IMR-90 (cell line): ENCODE data around the gene UQCRQ. TPM values are rescaled to one million over a fixed set of nuclear protein-coding genes. Genes with fewer than 3 reads are reported as not detected.
"Not testable (repeated sequence)": the region's sequence is repeated elsewhere in the genome, so short reads cannot be mapped to it uniquely, and the experiment has no call there.

Experiments used
- ATAC-seq: fragments of 200-7000 bp; cut with Tn5 transposase; 2 replicates; pipeline ENCODE4 v1.9.1; 2020; ENCODE audit warnings: low read depth, mild to moderate bottlenecking, moderate library complexity
- BruUV-seq: library from RNA; stranded (reverse); fragments of 400-500 nt; replicated peaks from 2 replicates; lab custom pipeline; 2021; lab: Mats Ljungman, UMichigan
- CTCF ChIA-PET: fragments of 300-600 bp; formaldehyde crosslinking; extraction: SDS; loops from one replicate; lab custom pipeline; 2021; ENCODE audit warnings: antibody characterized with exemption; lab: Yijun Ruan, JAX
- POLR2A ChIA-PET: fragments of 300-600 bp; sonication (Branson Sonifier 250); formaldehyde crosslinking; loops from one replicate; lab custom pipeline; 2022; ENCODE audit warnings: antibody characterized with exemption; ENCODE audit not compliant: unreplicated experiment; lab: Charles Lee
- DNase-seq: peaks from one replicate; pipeline ENCODE4 v3.0.0; 2013
- H2AFZ ChIP-seq: replicated peaks from 2 replicates; pipeline ENCODE3; 2013; ENCODE audit warnings: low read length, mild to moderate bottlenecking; ENCODE audit not compliant: poor library complexity
- H2AK5ac ChIP-seq: 2 replicates; pipeline ENCODE4 v1.6.1; 2013; ENCODE audit warnings: low read depth, low read length, inconsistent platforms
- H2AK9ac ChIP-seq: replicated peaks from 2 replicates; pipeline ENCODE3; 2013; ENCODE audit warnings: mild to moderate bottlenecking, low read depth, low read length, moderate library complexity; ENCODE audit not compliant: poor library complexity
- H2BK120ac ChIP-seq: 2 replicates; pipeline ENCODE4 v1.6.1; 2013; ENCODE audit warnings: low read depth, low read length, inconsistent platforms
- H2BK15ac ChIP-seq: 3 replicates; pipeline ENCODE4 v1.6.1; 2013; ENCODE audit warnings: low read depth, low read length, inconsistent platforms
- H2BK20ac ChIP-seq: 2 replicates; pipeline ENCODE4 v1.6.1; 2013; ENCODE audit warnings: low read depth, mild to moderate bottlenecking, inconsistent platforms, low read length, moderate library complexity
- H2BK5ac ChIP-seq: 2 replicates; pipeline ENCODE4 v1.6.1; 2013; ENCODE audit warnings: mild to moderate bottlenecking, low read depth, low read length, inconsistent platforms; ENCODE audit not compliant: poor library complexity, severe bottlenecking
- H3K14ac ChIP-seq: replicated peaks from 2 replicates; pipeline ENCODE4 v1.6.1; 2013; ENCODE audit warnings: low read depth, low read length, inconsistent platforms
- H3K18ac ChIP-seq: 2 replicates; pipeline ENCODE4 v1.6.1; 2013; ENCODE audit warnings: low read depth, low read length, control low read depth
- H3K23ac ChIP-seq: 2 replicates; pipeline ENCODE4 v1.6.1; 2013; ENCODE audit warnings: low read depth, low read length, inconsistent platforms
- H3K27ac ChIP-seq: 2 replicates; pipeline ENCODE4 v1.5.1; 2013; ENCODE audit warnings: mild to moderate bottlenecking, control low read depth, low read length; ENCODE audit not compliant: insufficient read depth
- H3K27me3 ChIP-seq: 2 replicates; pipeline ENCODE4 v1.6.1; 2013; ENCODE audit warnings: low read length; ENCODE audit not compliant: control insufficient read depth, insufficient read depth
- H3K36me3 ChIP-seq: 2 replicates; pipeline ENCODE4 v1.6.1; 2013; ENCODE audit warnings: low read length, mixed read lengths; ENCODE audit not compliant: control insufficient read depth, insufficient read depth
- H3K4ac ChIP-seq: 2 replicates; pipeline ENCODE4 v1.6.1; 2013; ENCODE audit warnings: low read depth, low read length, inconsistent platforms
- H3K4me1 ChIP-seq: 2 replicates; pipeline ENCODE4 v1.6.1; 2013; ENCODE audit warnings: low read length, mixed read lengths; ENCODE audit not compliant: control insufficient read depth, insufficient read depth
- H3K4me2 ChIP-seq: 2 replicates; pipeline ENCODE4 v1.6.1; 2013; ENCODE audit warnings: low read depth, mild to moderate bottlenecking, control low read depth, low read length, moderate library complexity
- H3K4me3 ChIP-seq: 2 replicates; pipeline ENCODE4 v1.5.1; 2013; ENCODE audit warnings: low read depth, mild to moderate bottlenecking, control low read depth, low read length, moderate library complexity; ENCODE audit not compliant: insufficient read depth
- H3K56ac ChIP-seq: 2 replicates; pipeline ENCODE4 v1.6.1; 2013; ENCODE audit warnings: low read length, inconsistent platforms; ENCODE audit not compliant: insufficient read depth; ENCODE audit errors: extremely low read depth
- H3K79me1 ChIP-seq, 2 experiments: 2 replicates each; pipeline ENCODE4 v1.6.1; 2013; ENCODE audit warnings: low read length in 2 of 2, inconsistent platforms in 1 of 2, low read depth in 1 of 2
- H3K9ac ChIP-seq: 2 replicates; pipeline ENCODE4 v1.6.1; 2013; ENCODE audit warnings: low read depth, low read length, control low read depth
- H3K9me1 ChIP-seq: 2 replicates; pipeline ENCODE4 v1.6.1; 2013; ENCODE audit warnings: low read length, inconsistent platforms; ENCODE audit not compliant: insufficient read depth
- H3K9me3 ChIP-seq: 2 replicates; pipeline ENCODE4 v1.6.1; 2013; ENCODE audit warnings: low read length; ENCODE audit not compliant: control insufficient read depth, insufficient read depth
- H4K20me1 ChIP-seq: 2 replicates; pipeline ENCODE4 v1.6.1; 2013; ENCODE audit warnings: low read length, inconsistent platforms; ENCODE audit not compliant: insufficient read depth
- H4K5ac ChIP-seq: 2 replicates; pipeline ENCODE4 v1.6.1; 2013; ENCODE audit warnings: mild to moderate bottlenecking, low read depth, low read length, control low read depth
- H4K8ac ChIP-seq, 2 experiments: 2 replicates each; pipeline ENCODE4 v1.6.1; 2013; ENCODE audit warnings: low read depth in 2 of 2, low read length in 2 of 2, control low read depth in 1 of 2, inconsistent platforms in 1 of 2
- H4K91ac ChIP-seq: 2 replicates; pipeline ENCODE4 v1.6.1; 2013; ENCODE audit warnings: low read depth, low read length, inconsistent platforms; ENCODE audit not compliant: insufficient read depth
- FOS ChIP-seq: fragments of 150-350 bp; IDR thresholded peaks from 2 replicates; pipeline ENCODE4 v1.6.1; 2016; ENCODE audit warnings: low read depth, low read length
- MAZ ChIP-seq: IDR thresholded peaks from 2 replicates; pipeline ENCODE4 v1.6.1; 2012; ENCODE audit warnings: low read depth, mild to moderate bottlenecking, low read length, improper control_type of control experiment, moderate library complexity, borderline replicate concordance
- POLR2A ChIP-seq: IDR thresholded peaks from 2 replicates; pipeline ENCODE4 v1.6.1; 2012; ENCODE audit warnings: mild to moderate bottlenecking, low read depth, low read length
- RFX5 ChIP-seq: IDR thresholded peaks from 2 replicates; pipeline ENCODE4 v1.8.0; 2012; ENCODE audit warnings: low read depth, mild to moderate bottlenecking, low read length, moderate library complexity
- WGBS, 2 experiments: methylation state at CpG; one replicate each; pipeline versions ENCODE4 v1.1.5 to v1.1.7; 2013; ENCODE audit warnings: missing lambda C conversion rate in 2 of 2; ENCODE audit not compliant: insufficient read length in 1 of 2; ENCODE audit errors: extremely low coverage in 2 of 2; 5-methylcytosine and 5-hydroxymethylcytosine counted together
- dilution Hi-C: fragments of 300-500 bp; cut with HindIII; formaldehyde crosslinking; loops from one replicate; pipeline ENCODE4 v1.14.3; 2018; ENCODE audit warnings: low sequenced_read_pairs; ENCODE audit not compliant: unreplicated experiment
- in situ Hi-C: fragments of 300-500 bp; cut with MboI; formaldehyde crosslinking; loops from 3 replicates; pipeline ENCODE4 v1.14.3; 2019; ENCODE audit warnings: low sequenced_read_pairs, inconsistent platforms, mixed read lengths
- intact Hi-C: fragments of 100-400 bp; cut with micrococcal nuclease; formaldehyde crosslinking; loops from 2 replicates; pipeline ENCODE4 v1.10.0; 2022
- polyA plus RNA-seq, 3 experiments: library from polyadenylated mRNA; depleted of rRNA; stranded (reverse); fragments of >200 nt; gene quantifications; 2 replicates each; pipeline ENCODE4 v1.2.3, GENCODE V29; 2012; ENCODE audit warnings: low replicate concordance in 1 of 3
- total RNA-seq: library from RNA; depleted of rRNA; stranded (reverse); fragments of >200 nt; gene quantifications from 2 replicates; pipeline ENCODE4 v1.2.3, GENCODE V29; 2012

UQCRQ gene
- total and polyA plus RNA-seq, 2 of the 4 experiments (the other 2 are of a cell fraction), result 73.7 to 292 TPM

- in situ Hi-C loops (no loop called here), dilution Hi-C loops (no loop called here), intact Hi-C loops (no loop called here)
- Histone ChIP-seq H3K4ac (no peak overlapping the region), H4K5ac (no peak overlapping the region), H3K27me3 (no peaks in the 10 kb centered on the region), H3K23ac (no peak overlapping the region; the same call in 1 of the 2 replicates), H4K20me1 (no peaks in the 10 kb centered on the region), H2AK5ac (no peak overlapping the region), H2BK20ac (no peak overlapping the region), H2BK15ac (no peak overlapping the region), H3K36me3 (no peaks in the 10 kb centered on the region), H3K79me1 (no peaks in the 10 kb centered on the region), H3K9me3 (no peaks in the 10 kb centered on the region), H2BK120ac (no peak overlapping the region), H3K4me2 (no peak overlapping the region), H3K9ac (no peak overlapping the region), H3K4me1 (peaks cover 3% of the 10 kb centered on the region; the same call in 1 of the 2 replicates), H3K27ac (no peak overlapping the region), H2BK5ac (no peak overlapping the region), H2AFZ (no peak overlapping the region), H3K18ac (no peak overlapping the region), H3K14ac (no peak overlapping the region), H4K91ac (no peak overlapping the region), H4K8ac (no peak overlapping the region), H3K56ac (no peak overlapping the region), H3K4me3 (no peak overlapping the region), H2AK9ac (no peak overlapping the region), H3K9me1 (no peaks in the 10 kb centered on the region)
- ATAC-seq, result no peak
- TF ChIP-seq RFX5, result no peak
- TF ChIP-seq POLR2A, result no peak
- TF ChIP-seq FOS, result no peak
- TF ChIP-seq MAZ, result no peak
- no CpG with 5 or more reads among the region's 3 CpGs for WGBS, 2 experiments
- ChIA-PET POLR2A (no interaction called here), CTCF (no interaction called here)
- BruUV-seq, result no TSS peak
- DNase-seq, result peak; percentile 32
Observed at GRCh38 chr5:132854301-132854700, 12.1 kb upstream of the UQCRQ start.

- H3K4ac ChIP-seq, H2BK5ac ChIP-seq, dilution Hi-C loops, H2AFZ ChIP-seq, BruUV-seq, H4K20me1 ChIP-seq, H2BK120ac ChIP-seq, H3K4me3 ChIP-seq, H3K56ac ChIP-seq, H3K36me3 ChIP-seq, H4K5ac ChIP-seq, POLR2A ChIA-PET, H3K27me3 ChIP-seq, H3K14ac ChIP-seq, CTCF ChIA-PET, ATAC-seq, H3K9me1 ChIP-seq, H2AK5ac ChIP-seq, H2AK9ac ChIP-seq, DNase-seq, H3K9me3 ChIP-seq, H4K8ac ChIP-seq, H2BK20ac ChIP-seq, H3K27ac ChIP-seq, H3K79me1 ChIP-seq, H4K91ac ChIP-seq, H3K4me1 ChIP-seq, H3K23ac ChIP-seq, H2BK15ac ChIP-seq, intact Hi-C loops, H3K4me2 ChIP-seq, H3K18ac ChIP-seq, in situ Hi-C loops, H3K9ac ChIP-seq: not testable (repeated sequence)
- no CpG with 5 or more reads among the region's 5 CpGs for WGBS, 2 experiments
Observed at GRCh38 chr5:132854992-132855391, 11.4 kb upstream of the UQCRQ start.
